ENCODE measurements around the gene POMGNT2.

The POMGNT2 gene

GRCh38 chr3:43043071-43043766 is 62.7 kb downstream of the POMGNT2 start:
- DNase-seq = no peak

DNA sequence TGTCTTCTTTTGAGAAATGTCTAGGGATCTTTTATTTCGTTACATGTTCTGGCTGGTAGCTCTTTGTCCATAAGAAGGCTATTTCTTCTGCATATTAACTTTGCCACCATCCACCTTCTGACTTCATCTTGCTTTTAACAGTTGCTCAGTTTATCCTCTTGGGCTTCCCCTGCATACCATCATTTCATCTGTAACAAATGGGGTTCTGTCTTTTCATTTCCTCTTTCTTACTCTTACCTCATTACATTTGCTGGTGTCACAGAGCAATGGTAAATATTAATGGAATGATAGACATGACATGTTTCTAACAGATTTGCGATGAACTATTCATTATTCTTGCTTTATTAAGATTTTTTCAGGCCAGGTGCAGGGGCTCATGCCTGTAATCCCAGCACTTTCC is 64.4 kb downstream of the POMGNT2 start:
- DNase-seq = no peak

GRCh38 chr3:43038010-43038409 is 67.9 kb downstream of the POMGNT2 start:
- DNase-seq = no peak

DNA sequence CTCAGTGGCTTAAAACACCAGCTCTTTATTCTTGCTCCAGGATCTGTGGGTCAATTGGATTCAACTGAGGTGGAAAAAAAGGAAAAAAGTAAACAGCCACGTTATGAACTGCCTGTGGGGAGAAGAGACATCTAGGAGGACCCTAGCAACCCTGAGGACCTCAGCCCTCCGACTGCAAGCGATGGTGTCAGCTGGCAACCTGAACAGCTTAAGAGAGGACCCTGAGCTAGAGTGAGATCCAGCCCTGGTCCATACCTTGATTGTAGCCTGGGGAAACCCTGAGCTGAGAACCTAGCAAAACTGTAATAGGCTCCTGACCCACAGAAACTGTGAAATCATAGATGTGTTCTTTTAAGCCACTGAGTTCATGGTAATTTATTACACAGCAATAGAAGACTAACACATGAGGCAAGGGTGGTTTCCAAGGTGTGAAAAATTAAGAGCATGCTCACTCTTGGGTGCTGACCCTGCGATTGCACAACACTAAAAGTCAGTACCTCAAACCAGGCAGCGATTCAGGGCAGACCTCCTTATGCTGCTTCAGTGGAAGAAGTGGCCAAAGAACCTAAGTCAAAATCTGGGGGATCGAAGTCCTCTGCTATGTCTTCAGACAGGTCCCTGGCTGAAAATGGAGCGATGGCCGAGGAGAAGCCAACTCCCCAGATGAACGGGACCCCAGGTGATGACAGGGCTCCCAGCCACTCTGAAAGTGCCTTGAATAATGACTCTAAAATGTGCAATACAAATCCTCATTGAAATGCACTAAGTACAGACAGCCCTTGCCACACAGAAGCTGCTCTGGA is 69.1 kb downstream of the POMGNT2 start:
- no peak for DNase-seq

DNA sequence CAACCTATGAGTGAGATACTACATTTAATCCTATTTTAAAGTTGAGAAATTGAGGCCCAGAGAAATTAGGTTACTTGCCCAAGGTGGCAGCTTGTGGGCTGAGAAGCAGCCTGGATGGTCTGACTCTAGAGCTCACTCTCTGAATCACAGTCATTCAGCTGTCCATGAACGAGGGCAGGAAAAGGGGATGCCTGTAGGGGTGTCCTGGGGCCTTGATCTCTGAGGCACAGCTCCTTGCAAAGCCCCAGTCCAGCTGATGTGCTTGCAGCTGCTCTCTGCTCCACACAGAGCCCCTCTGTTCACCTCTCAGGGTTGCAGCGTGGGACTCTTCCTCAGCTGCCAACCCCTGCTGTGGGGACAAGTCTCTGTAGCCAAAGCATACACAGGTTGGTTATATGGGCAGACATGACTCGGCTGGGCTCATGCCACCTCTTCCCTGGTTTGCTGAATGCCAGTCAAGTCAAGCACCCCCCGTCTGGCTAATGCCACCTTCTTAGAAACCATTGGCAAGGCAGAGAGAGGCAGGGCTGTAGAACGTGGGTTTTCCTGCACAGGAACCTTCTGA is 70.0 kb downstream of the POMGNT2 start:
- no peak for DNase-seq

- DNase-seq = no peak
These were observed 71.0 kb downstream of the POMGNT2 start for GRCh38 chr3:43034911-43035310.

DNA sequence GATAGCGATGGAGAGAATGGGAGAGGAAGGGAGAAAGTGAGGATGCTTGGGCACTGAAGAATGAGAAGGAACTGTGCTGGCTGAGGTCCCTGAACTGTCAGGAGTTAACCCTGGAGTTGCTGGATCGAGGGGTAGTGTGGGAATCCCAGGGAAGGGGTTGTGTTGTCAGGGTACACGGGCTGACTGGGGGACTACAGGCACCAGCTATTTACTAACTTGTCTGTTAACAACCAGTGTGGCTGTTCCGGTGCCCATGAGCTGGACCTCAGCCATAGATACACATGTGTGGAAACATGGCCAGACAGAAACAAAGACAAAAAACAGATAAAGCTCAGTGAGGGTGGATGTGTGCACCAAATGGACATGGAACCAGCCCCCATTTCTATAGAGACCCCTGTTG is 71.7 kb downstream of the POMGNT2 start:
- DNase-seq = no peak

GRCh38 chr3:43032646-43033628 is 72.9 kb downstream of the POMGNT2 start:
- no peak for DNase-seq

- DNase-seq = no peak
These were observed 73.9 kb downstream of the POMGNT2 start for GRCh38 chr3:43031889-43032545.

DNA sequence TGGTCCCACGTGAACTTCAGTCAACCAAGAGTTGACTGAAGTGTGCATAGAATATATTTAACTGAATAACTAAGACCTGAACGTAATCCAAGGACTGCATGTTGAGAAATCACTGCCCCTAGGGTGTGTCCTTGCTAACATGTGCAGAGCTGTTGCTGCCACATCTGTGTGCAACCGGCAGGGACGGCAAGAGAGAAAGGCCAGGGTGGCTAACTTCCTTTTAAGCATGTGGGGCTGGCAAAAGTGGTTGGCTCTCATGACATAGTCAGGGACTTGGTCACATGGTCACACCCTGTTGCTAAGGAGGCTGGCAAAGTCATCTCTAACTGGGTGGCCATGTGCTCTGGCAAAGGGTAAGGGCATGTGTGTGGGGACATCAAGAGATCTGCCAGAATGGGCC is 74.4 kb downstream of the POMGNT2 start:
- no peak for DNase-seq

DNA sequence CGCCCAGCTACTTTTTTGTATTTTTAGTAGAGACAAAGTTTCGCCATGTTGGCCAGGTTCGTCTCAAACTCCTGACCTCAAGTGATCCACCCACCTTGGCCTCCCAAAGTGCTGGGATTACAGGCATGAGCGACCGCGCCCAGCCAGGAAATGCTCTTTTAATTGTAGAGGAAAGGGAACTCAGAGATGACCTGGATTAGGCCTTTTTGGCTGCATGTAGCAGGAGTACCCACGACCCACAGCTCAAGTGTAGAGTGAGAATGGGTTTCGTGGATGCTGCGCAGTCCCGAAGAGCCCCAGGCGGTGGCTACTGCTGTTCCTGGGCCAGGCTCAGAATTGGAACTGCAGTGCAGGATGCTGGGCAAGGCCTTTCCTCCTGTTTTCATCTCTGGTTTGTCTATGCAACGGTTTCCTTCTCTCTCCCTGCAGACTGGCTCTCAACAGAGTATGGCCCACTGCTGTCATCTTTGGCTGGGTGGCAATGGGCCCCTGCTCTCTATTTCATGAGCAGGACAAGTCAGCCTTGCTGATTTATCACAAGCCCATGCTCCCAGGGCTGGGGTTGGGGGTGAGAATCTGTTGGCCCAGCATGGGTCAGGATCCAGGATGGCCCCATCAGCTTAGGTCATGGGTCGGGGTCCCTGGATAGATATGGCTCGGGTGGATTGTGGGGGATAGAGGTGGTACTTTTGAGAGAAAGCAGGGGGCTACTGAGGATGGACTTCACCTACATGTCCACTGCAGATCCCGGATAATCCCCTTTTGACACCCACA is 75.5 kb downstream of the POMGNT2 start:
- DNase-seq = no peak
